ENCODE measurements around the gene KLHDC4. TPM values are rescaled to one million over a fixed set of nuclear protein-coding genes. Genes with fewer than 3 reads are reported as not detected.
"Not testable (repeated sequence)": the region's sequence is repeated elsewhere in the genome, so short reads cannot be mapped to it uniquely, and the experiment has no call there.

Gene KLHDC4
- total and polyA plus RNA-seq, 9 of the 15 experiments (the other 6 are each of a cell fraction or from before 2014, with no cell fraction given) = 1.3 to 68.1 (median 32.8) TPM

GRCh38 chr16:87778476-87778829 lies 12.7 kb upstream of the KLHDC4 start (continued):
- TF ChIP-seq ZNF583 (CRISPR knock-in tag; IDR thresholded peaks at IDR 0.05) (no peak), HEY1 (CRISPR knock-in tag; IDR thresholded peaks at IDR 0.05; ENCODE audit: borderline replicate concordance) (no peak), KDM5B (IDR thresholded peaks at IDR 0.05; ENCODE audit: insufficient replicate concordance, low read depth, low read length) (no peak), TFE3 (CRISPR knock-in tag; IDR thresholded peaks at IDR 0.05) (no peak), EHMT2 (IDR thresholded peaks at IDR 0.05) (peak; percentile 47; the same call in 1 of the 2 replicates), FOXA1 (IDR thresholded peaks at IDR 0.05; ENCODE audit: borderline replicate concordance) (no peak), ZNF175 (CRISPR knock-in tag; IDR thresholded peaks at IDR 0.05; ENCODE audit: low read depth) (peak; percentile 4; the same call in 1 of the 2 replicates), ERF (CRISPR knock-in tag; IDR thresholded peaks at IDR 0.05) (0 out of 2 replicates have a peak, but pooled peaks have one; percentile 12), ZNF121 (CRISPR knock-in tag; conservative IDR thresholded peaks at IDR 0.05) (no peak), POLR2B (IDR thresholded peaks at IDR 0.05; ENCODE audit: low read depth, partially characterized antibody) (no peak), PYGO2 (tag; IDR thresholded peaks at IDR 0.05) (no peak), ARID2 (IDR thresholded peaks at IDR 0.05) (no peak), RBM25 (IDR thresholded peaks at IDR 0.05; ENCODE audit: low read depth, low read length, severe bottlenecking) (no peak), PREB (CRISPR knock-in tag; IDR thresholded peaks at IDR 0.05) (no peak), CTBP1 (IDR thresholded peaks at IDR 0.05; ENCODE audit: borderline replicate concordance) (no peak), ZFP1 (CRISPR knock-in tag; IDR thresholded peaks at IDR 0.05) (no peak), NCOA4 (IDR thresholded peaks at IDR 0.05; ENCODE audit: partially characterized antibody) (no peak), IRF9 (tag; IDR thresholded peaks at IDR 0.05) (0 out of 2 replicates have a peak, but pooled peaks have one; percentile 0), SNIP1 (IDR thresholded peaks at IDR 0.05; ENCODE audit: low read depth) (no peak), HDAC1 (IDR thresholded peaks at IDR 0.05) (no peak), ZKSCAN8 (CRISPR knock-in tag; IDR thresholded peaks at IDR 0.05) (peak; percentile 20; the same call in 1 of the 2 replicates)

GRCh38 chr16:87773836-87774235 lies 8.1 kb upstream of the KLHDC4 start:
- in situ Hi-C loops (cut with MboI); POLR2A ChIA-PET; H2AFZ ChIP-seq (ENCODE audit: low read depth, low read length); H3K36me3 ChIP-seq (ENCODE audit: control insufficient read depth, insufficient read depth, low read length); H3K9ac ChIP-seq (ENCODE audit: insufficient read depth in 1 of 2, low read depth in 2 of 2, low read length in 2 of 2); CTCF ChIA-PET (ENCODE audit: low intra/inter-chr PET ratio); H3K9me3 ChIP-seq (replicated peaks; ENCODE audit: control insufficient read depth, insufficient read depth, low read depth, low read length); ATAC-seq; H3K79me2 ChIP-seq (ENCODE audit: control insufficient read depth, insufficient read depth, low read length); BruUV-seq (replicated peaks); H3K4me3 ChIP-seq; H3K27me3 ChIP-seq (ENCODE audit: control insufficient read depth in 2 of 2, insufficient read depth in 2 of 2, low read length in 2 of 2); FAIRE-seq; H3K9me1 ChIP-seq (ENCODE audit: control insufficient read depth, insufficient read depth, low read length); H4K20me1 ChIP-seq (replicated peaks; ENCODE audit: control insufficient read depth, insufficient read depth, low read length); DNase-seq (ENCODE audit: extremely low read depth in 1 of 4, low spot score in 3 of 4); H3K27ac ChIP-seq (ENCODE audit: extremely low read depth, low read depth, low read length); H3K4me2 ChIP-seq (ENCODE audit: insufficient read depth, low read length); intact Hi-C loops (cut with micrococcal nuclease): not testable (repeated sequence)
- 85% methylated on average over 15 of the region's 16 CpGs for WGBS (ENCODE audit: insufficient coverage, low coverage, missing lambda C conversion rate)
- H3K4me1 ChIP-seq (replicated peaks in 1 of 2; ENCODE audit: control insufficient read depth in 2 of 2, insufficient read depth in 2 of 2, low read length in 2 of 2) = peaks cover 30 to 32% of the 10 kb centered on the region in 2 experiments
